ENCODE results near the gene HELZ. TPM values are rescaled to one million over a fixed set of nuclear protein-coding genes. Genes with fewer than 3 reads are reported as not detected.

The HELZ gene
- total and polyA plus RNA-seq, 2 donors (not counting 1 experiment from before 2014, with no cell fraction given) = 10.4 to 97.8 TPM

- Mint-ChIP-seq H3K4me1 (peaks cover 4% of the 10 kb centered on the region), H3K27ac (no peak overlapping the region), H3K4me3 (no peak overlapping the region), H3K27me3 (no peaks in the 10 kb centered on the region), H3K9me3 (ENCODE audit: insufficient read depth) (no peaks in the 10 kb centered on the region)
- Histone ChIP-seq H4K20me1 (ENCODE audit: control insufficient read depth, insufficient read depth, low read length, poor library complexity, severe bottlenecking) (no peaks in the 10 kb centered on the region), H3K27me3 (replicated peaks in 1 of 4; ENCODE audit: control extremely low read depth in 1 of 4, control insufficient read depth in 3 of 4, insufficient read depth in 4 of 4, low read length in 3 of 4) (no peaks in the 10 kb centered on the region), H3K4me2 (replicated peaks; ENCODE audit: low read depth, low read length, poor library complexity, severe bottlenecking) (no peak overlapping the region), H3K79me2 (ENCODE audit: control insufficient read depth, insufficient read depth, low read length) (no peaks in the 10 kb centered on the region), H3K27ac (ENCODE audit: low read length in 2 of 2) (no peak overlapping the region), H3K36me3 (replicated peaks in 1 of 2; ENCODE audit: control extremely low read depth in 1 of 2, control insufficient read depth in 1 of 2, extremely low read depth in 1 of 2, insufficient read depth in 2 of 2, low read length in 1 of 2) (peaks cover 2 to 42% of the 10 kb centered on the region in 2 experiments), H3K4me1 (ENCODE audit: control insufficient read depth in 2 of 2, insufficient read depth in 2 of 2, low read length in 2 of 2) (peaks cover 0 to 4% of the 10 kb centered on the region in 2 donors), H2AFZ (ENCODE audit: insufficient read depth, low read depth, low read length, poor library complexity, severe bottlenecking) (no peak overlapping the region), H3K4me3 (ENCODE audit: control extremely low read depth in 1 of 5, extremely low read depth in 1 of 5, insufficient read depth in 1 of 5, low read depth in 2 of 5, low read length in 4 of 5) (no peak overlapping the region), H3K9me3 (ENCODE audit: control extremely low read depth in 1 of 3, control insufficient read depth in 2 of 3, insufficient read depth in 1 of 3, low read length in 2 of 3) (no peaks in the 10 kb centered on the region), H3K9ac (ENCODE audit: low read length) (no peak overlapping the region)
- ATAC-seq (ENCODE audit: low read depth) (no peak), DNase-seq (no peak)
- intact Hi-C loops (cut with micrococcal nuclease) = no loop called here
- TF ChIP-seq CTCF (IDR thresholded peaks at IDR 0.05) = no peak
- no peak for TF ChIP-seq EZH2 (IDR thresholded peaks at IDR 0.05; ENCODE audit: borderline replicate concordance, insufficient read depth, low read depth, low read length, poor library complexity, severe bottlenecking)
- CTCF ChIA-PET = no interaction called here
- POLR2A ChIA-PET = no interaction called here
- no CpG with 5 or more reads among the region's 1 CpG for WGBS (ENCODE audit: insufficient coverage)
These were observed 119.1 kb downstream of the HELZ start for GRCh38 chr17:67125924-67126323.

- no peak overlapping the region for H3K9ac ChIP-seq (ENCODE audit: low read length)
- TF ChIP-seq CTCF (IDR thresholded peaks at IDR 0.05) (no peak), EZH2 (IDR thresholded peaks at IDR 0.05; ENCODE audit: borderline replicate concordance, insufficient read depth, low read depth, low read length, poor library complexity, severe bottlenecking) (no peak)
- no peak overlapping the region for H3K4me2 ChIP-seq (replicated peaks; ENCODE audit: low read depth, low read length, poor library complexity, severe bottlenecking)
- ChIA-PET POLR2A (no interaction called here), CTCF (no interaction called here)
- ATAC-seq (ENCODE audit: low read depth) (no peak), DNase-seq (no peak)
- no peak overlapping the region for H2AFZ ChIP-seq (ENCODE audit: insufficient read depth, low read depth, low read length, poor library complexity, severe bottlenecking)
- Mint-ChIP-seq H3K9me3 (ENCODE audit: insufficient read depth) (no peaks in the 10 kb centered on the region), H3K27ac (no peak overlapping the region), H3K27me3 (no peaks in the 10 kb centered on the region), H3K4me1 (peaks cover 4% of the 10 kb centered on the region), H3K4me3 (no peak overlapping the region)
- no CpG with 5 or more reads among the region's 1 CpG for WGBS (ENCODE audit: insufficient coverage)
- no peaks in the 10 kb centered on the region for H3K9me3 ChIP-seq (ENCODE audit: control extremely low read depth in 1 of 3, control insufficient read depth in 2 of 3, insufficient read depth in 1 of 3, low read length in 2 of 3)
- H4K20me1 ChIP-seq (ENCODE audit: control insufficient read depth, insufficient read depth, low read length, poor library complexity, severe bottlenecking) = no peaks in the 10 kb centered on the region
- no peaks in the 10 kb centered on the region for H3K79me2 ChIP-seq (ENCODE audit: control insufficient read depth, insufficient read depth, low read length)
- H3K27ac ChIP-seq (ENCODE audit: low read length in 2 of 2) = no peak overlapping the region
- H3K36me3 ChIP-seq (replicated peaks in 1 of 2; ENCODE audit: control extremely low read depth in 1 of 2, control insufficient read depth in 1 of 2, extremely low read depth in 1 of 2, insufficient read depth in 2 of 2, low read length in 1 of 2) = peaks cover 4 to 47% of the 10 kb centered on the region in 2 experiments
- intact Hi-C loops (cut with micrococcal nuclease) = no loop called here
- H3K27me3 ChIP-seq (replicated peaks in 1 of 4; ENCODE audit: control extremely low read depth in 1 of 4, control insufficient read depth in 3 of 4, insufficient read depth in 4 of 4, low read length in 3 of 4) = no peaks in the 10 kb centered on the region
- no peak overlapping the region for H3K4me3 ChIP-seq (ENCODE audit: control extremely low read depth in 1 of 5, extremely low read depth in 1 of 5, insufficient read depth in 1 of 5, low read depth in 2 of 5, low read length in 4 of 5)
- peaks cover 0 to 4% of the 10 kb centered on the region in 2 donors for H3K4me1 ChIP-seq (ENCODE audit: control insufficient read depth in 2 of 2, insufficient read depth in 2 of 2, low read length in 2 of 2)
These were observed 119.6 kb downstream of the HELZ start for GRCh38 chr17:67125417-67125816.

Data from B cell (primary cell).